Mucosa of descending colon (tissue), 3 donors: Measurements from ENCODE around the gene PEPD. TPM values are rescaled to one million over a fixed set of nuclear protein-coding genes. Genes with fewer than 3 reads are reported as not detected.

Experiments
- ATAC-seq: fragments of 200-7000 bp; cut with Tn5 transposase; one replicate; pipeline ENCODE4 v1.9.1; 2020; ENCODE audit warnings: mild to moderate bottlenecking, moderate library complexity
- DNase-seq, 3 donors: peaks; one replicate each; pipeline ENCODE4 v3.0.0-alpha.2; 2020
- H3K36me3 ChIP-seq: fragments of 200-600 bp; one replicate; pipeline ENCODE4 v1.8.0; 2021; ENCODE audit warnings: low read depth, mild to moderate bottlenecking
- H3K4me1 ChIP-seq: fragments of 200-600 bp; one replicate; pipeline ENCODE4 v1.8.0; 2021; ENCODE audit warnings: low read depth, mild to moderate bottlenecking
- H3K4me3 ChIP-seq: fragments of 200-600 bp; one replicate; pipeline ENCODE4 v1.8.0; 2021; ENCODE audit warnings: mild to moderate bottlenecking
- H3K9me3 ChIP-seq: fragments of 200-600 bp; one replicate; pipeline ENCODE4 v1.8.0; 2021; ENCODE audit warnings: mild to moderate bottlenecking
- CTCF ChIP-seq: fragments of 200-600 bp; IDR thresholded peaks from one replicate; pipeline ENCODE4 v1.8.0; 2022; ENCODE audit warnings: antibody characterized with exemption, mild to moderate bottlenecking
- intact Hi-C, 2 donors: fragments of 100-400 bp; cut with DNase I in 1 of 2; cut with micrococcal nuclease in 1 of 2; formaldehyde crosslinking; loops; one replicate each; pipeline versions ENCODE4 v1.11.0 to v1.11.1; 2022; cut with DNase I, micrococcal nuclease
- total RNA-seq, 3 donors: library from RNA; stranded (reverse); fragmentation: NEBNext Ultra II Directional in 2 of 3; extraction: Animal tissue kit (Norgen Biotek cat#: 25700) in 2 of 3; gene quantifications; one replicate each; pipeline versions ENCODE4 v1.2.1 to v1.2.4, GENCODE V29; 2021 to 2023
- donor health status: DM: no; HTN: no; CAD: no; lungs with moderate emphysema.
- donor health status: DM: no; HTN: no; CAD: no.
- donor health status: DM: no; HTN: yes; CAD: no.

Gene PEPD
- total RNA-seq, 3 donors from 2014 or later: 40.4 to 91.5 (median 79.1) TPM

GRCh38 chr19:33440682-33441081, 80.9 kb downstream of the PEPD start:
- no peak overlapping the region for H3K4me3 ChIP-seq
- peak in 1 of 3 donors; percentile 10 for DNase-seq
- intact Hi-C loops: no loop called here
- no peaks in the 10 kb centered on the region for H3K4me1 ChIP-seq
- no peaks in the 10 kb centered on the region for H3K9me3 ChIP-seq
- TF ChIP-seq CTCF: no peak
- no peaks in the 10 kb centered on the region for H3K36me3 ChIP-seq
- ATAC-seq: no peak

- no peak overlapping the region for H3K4me3 ChIP-seq
- no peaks in the 10 kb centered on the region for H3K9me3 ChIP-seq
- DNase-seq: peak in 1 of 3 donors; percentile 17
- intact Hi-C loops: no loop called here
- H3K4me1 ChIP-seq: no peaks in the 10 kb centered on the region
- no peak for ATAC-seq
- no peak for TF ChIP-seq CTCF
- H3K36me3 ChIP-seq: no peaks in the 10 kb centered on the region
These were observed 81.3 kb downstream of the PEPD start for GRCh38 chr19:33440241-33440640.

GRCh38 chr19:33438987-33439781, 82.4 kb downstream of the PEPD start:
- DNase-seq (peak in 2 of 3 donors; percentile 7 to 21), ATAC-seq (no peak)
- H3K9me3 ChIP-seq: no peaks in the 10 kb centered on the region
- TF ChIP-seq CTCF: no peak
- no peaks in the 10 kb centered on the region for H3K4me1 ChIP-seq
- H3K36me3 ChIP-seq: no peaks in the 10 kb centered on the region
- intact Hi-C loops: no loop called here
- H3K4me3 ChIP-seq: no peak overlapping the region

- Histone ChIP-seq H3K4me1 (no peaks in the 10 kb centered on the region), H3K36me3 (no peaks in the 10 kb centered on the region), H3K4me3 (no peak overlapping the region), H3K9me3 (no peaks in the 10 kb centered on the region)
- peak in 2 of 3 donors; percentile 17 to 22 for DNase-seq
- intact Hi-C loops: no loop called here
- ATAC-seq: no peak
- no peak for TF ChIP-seq CTCF
These were observed 83.5 kb downstream of the PEPD start for GRCh38 chr19:33437821-33438671.

GRCh38 chr19:33437393-33437820, 84.2 kb downstream of the PEPD start:
- intact Hi-C loops: no loop called here
- H3K4me1 ChIP-seq: no peaks in the 10 kb centered on the region
- no peak for ATAC-seq

More at GRCh38 chr19:33437393-33437820, 84.2 kb downstream of the PEPD start:
- TF ChIP-seq CTCF: no peak
- peak in 1 of 3 donors; percentile 3 for DNase-seq
- Histone ChIP-seq H3K36me3 (no peaks in the 10 kb centered on the region), H3K4me3 (no peak overlapping the region), H3K9me3 (no peaks in the 10 kb centered on the region)
